Stimulated activated CD4-positive, alpha-beta T cell treated with anti-CD3 and anti-CD28 coated beads, TNF-alpha, amount 100 ng/mL, for 4 hours (primary cell): Measurements from ENCODE around the gene TKTL1.
"Not testable (repeated sequence)": the region's sequence is repeated elsewhere in the genome, so short reads cannot be mapped to it uniquely, and the experiment has no call there.

Source experiments
- DNase-seq, 3 experiments: peaks; one replicate each; pipeline ENCODE4 v3.0.0-alpha.2; 2020; ENCODE audit warnings: low read depth in 3 of 3

Gene TKTL1

GRCh38 chrX:154295664-154296310, at the start of gene TKTL1:
Gene TKTL1 (plus strand): TSS chrX:154295795. CDS start chrX:154295860, 65 bp downstream.
- no peak for DNase-seq

- not testable (repeated sequence) for DNase-seq
Measured at GRCh38 chrX:154247377-154248045, 48.1 kb upstream of the TKTL1 start.

- not testable (repeated sequence) for DNase-seq
Measured at GRCh38 chrX:154248076-154248475, 47.5 kb upstream of the TKTL1 start.

- not testable (repeated sequence) for DNase-seq
Measured at GRCh38 chrX:154257282-154257681, 38.3 kb upstream of the TKTL1 start, which contains the start of gene OPN1MW3. Gene OPN1MW3 (plus strand): TSS chrX:154257582. CDS start chrX:154257620, 38 bp downstream.

GRCh38 chrX:154258711-154259110, 36.9 kb upstream of the TKTL1 start:
- not testable (repeated sequence) for DNase-seq

- not testable (repeated sequence) for DNase-seq
Measured at GRCh38 chrX:154263072-154263471, 32.5 kb upstream of the TKTL1 start.

GRCh38 chrX:154269245-154269644, 26.4 kb upstream of the TKTL1 start:
- not testable (repeated sequence) for DNase-seq

- not testable (repeated sequence) for DNase-seq
Measured at GRCh38 chrX:154284489-154285338, 10.9 kb upstream of the TKTL1 start.

- DNase-seq = not testable (repeated sequence)
Measured at GRCh38 chrX:154286406-154286805, 9.2 kb upstream of the TKTL1 start.

- DNase-seq = no peak
Measured at GRCh38 chrX:154294791-154295574, 612 bp upstream of the TKTL1 start, which contains the start of gene TEX28. Gene TEX28 (minus strand): TSS chrX:154295124. CDS start chrX:154292117, 3,007 bp downstream.

- no peak for DNase-seq
Measured at GRCh38 chrX:154296731-154297130, 1.1 kb downstream of the TKTL1 start.

- no peak for DNase-seq
Measured at GRCh38 chrX:154298312-154298711, 2.7 kb downstream of the TKTL1 start.

- no peak for DNase-seq
Measured at GRCh38 chrX:154300816-154301215, 5.2 kb downstream of the TKTL1 start.

GRCh38 chrX:154302998-154303397, 7.4 kb downstream of the TKTL1 start:
- not testable (repeated sequence) for DNase-seq

- DNase-seq = no peak
Measured at GRCh38 chrX:154303476-154303875, 7.9 kb downstream of the TKTL1 start.

- no peak for DNase-seq
Measured at GRCh38 chrX:154304846-154305245, 9.3 kb downstream of the TKTL1 start.

- DNase-seq = no peak
Measured at GRCh38 chrX:154305541-154306205, 10.1 kb downstream of the TKTL1 start.

GRCh38 chrX:154307202-154307601, 11.6 kb downstream of the TKTL1 start:
- no peak for DNase-seq

- DNase-seq = peak; percentile 51 to 65 (median 53)
Measured at GRCh38 chrX:154308108-154308946, 12.7 kb downstream of the TKTL1 start.
